Activated T-helper 1 cell treated with anti-CD3 and anti-CD28 coated beads, Interleukin-12 subunit alpha, Interleukin-12 subunit beta, Interleukin-2, Interleukin-4 antibody, amounts not matched to agents 30 ng/mL and 10 ng/mL and 1 ng/mL, durations not matched to agents 14 hours and 24 hours and 36 hours (primary cell): ENCODE results near the gene ATP5PD. TPM values are rescaled to one million over a fixed set of nuclear protein-coding genes. Genes with fewer than 3 reads are reported as not detected.
"Not testable (repeated sequence)": the region's sequence is repeated elsewhere in the genome, so short reads cannot be mapped to it uniquely, and the experiment has no call there.

ENCODE experiments used
- DNase-seq: peaks from one replicate; pipeline ENCODE4 v3.0.0; 2021; ENCODE audit warnings: low spot score
- H3K27ac Mint-ChIP-seq: one replicate; pipeline ENCODE4 v1.8.0; 2021; ENCODE audit warnings: mild to moderate bottlenecking, mixed read lengths
- H3K27me3 Mint-ChIP-seq: one replicate; pipeline ENCODE4 v1.8.0; 2022; ENCODE audit warnings: mild to moderate bottlenecking, moderate library complexity, mixed read lengths; ENCODE audit not compliant: insufficient read depth
- H3K36me3 Mint-ChIP-seq: one replicate; pipeline ENCODE4 v1.8.0; 2021; ENCODE audit warnings: low read depth, mixed read lengths
- H3K4me1 Mint-ChIP-seq: one replicate; pipeline ENCODE4 v1.8.0; 2021; ENCODE audit warnings: low read depth, mixed read lengths
- H3K4me3 Mint-ChIP-seq: one replicate; pipeline ENCODE4 v1.8.0; 2021; ENCODE audit warnings: mild to moderate bottlenecking, moderate library complexity, mixed read lengths
- H3K9me3 Mint-ChIP-seq: one replicate; pipeline ENCODE4 v1.8.0; 2021; ENCODE audit warnings: mixed read lengths
- intact Hi-C: fragments of 100-400 bp; cut with micrococcal nuclease; formaldehyde crosslinking; loops from one replicate; pipeline ENCODE4 v1.15.1; 2024
- total RNA-seq: library from RNA; stranded (reverse); gene quantifications from 2 replicates; pipeline ENCODE4 v1.2.3, GENCODE V29; 2022

ATP5PD gene
- total RNA-seq, 1 donor from 2014 or later, result 152 TPM

DNA sequence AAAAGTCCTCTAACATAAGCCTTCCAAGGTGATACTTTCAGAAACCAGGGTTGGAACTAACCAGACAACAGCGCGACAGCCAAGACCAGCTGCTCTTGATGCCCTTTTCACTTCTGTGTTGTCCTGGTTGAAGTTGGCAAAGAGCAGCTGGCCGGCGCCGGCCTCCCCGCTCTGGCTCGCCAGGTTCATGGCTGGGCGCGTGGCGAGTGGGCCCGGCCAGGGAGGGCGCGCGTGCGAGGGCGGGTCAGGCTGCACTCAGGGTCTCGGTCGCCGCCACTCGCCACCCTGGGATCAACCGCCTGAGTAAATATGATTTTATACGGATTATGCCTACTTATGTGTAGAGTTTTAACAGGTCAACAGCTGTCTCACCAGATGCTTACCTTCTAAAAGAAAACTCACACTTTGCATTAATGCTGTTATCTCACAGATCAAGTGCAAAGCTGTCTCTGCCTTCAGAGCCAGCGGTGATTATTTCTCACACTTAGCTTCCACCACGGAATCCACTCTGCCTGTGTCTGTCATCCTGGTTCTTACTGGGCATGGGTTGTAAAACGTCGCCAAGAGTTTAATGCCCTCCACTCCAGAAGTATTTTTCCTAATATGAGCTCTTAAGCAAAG is 13.8 kb upstream of the ATP5PD start:
- H3K36me3 Mint-ChIP-seq, result peaks cover 40% of the 10 kb centered on the region

DNA sequence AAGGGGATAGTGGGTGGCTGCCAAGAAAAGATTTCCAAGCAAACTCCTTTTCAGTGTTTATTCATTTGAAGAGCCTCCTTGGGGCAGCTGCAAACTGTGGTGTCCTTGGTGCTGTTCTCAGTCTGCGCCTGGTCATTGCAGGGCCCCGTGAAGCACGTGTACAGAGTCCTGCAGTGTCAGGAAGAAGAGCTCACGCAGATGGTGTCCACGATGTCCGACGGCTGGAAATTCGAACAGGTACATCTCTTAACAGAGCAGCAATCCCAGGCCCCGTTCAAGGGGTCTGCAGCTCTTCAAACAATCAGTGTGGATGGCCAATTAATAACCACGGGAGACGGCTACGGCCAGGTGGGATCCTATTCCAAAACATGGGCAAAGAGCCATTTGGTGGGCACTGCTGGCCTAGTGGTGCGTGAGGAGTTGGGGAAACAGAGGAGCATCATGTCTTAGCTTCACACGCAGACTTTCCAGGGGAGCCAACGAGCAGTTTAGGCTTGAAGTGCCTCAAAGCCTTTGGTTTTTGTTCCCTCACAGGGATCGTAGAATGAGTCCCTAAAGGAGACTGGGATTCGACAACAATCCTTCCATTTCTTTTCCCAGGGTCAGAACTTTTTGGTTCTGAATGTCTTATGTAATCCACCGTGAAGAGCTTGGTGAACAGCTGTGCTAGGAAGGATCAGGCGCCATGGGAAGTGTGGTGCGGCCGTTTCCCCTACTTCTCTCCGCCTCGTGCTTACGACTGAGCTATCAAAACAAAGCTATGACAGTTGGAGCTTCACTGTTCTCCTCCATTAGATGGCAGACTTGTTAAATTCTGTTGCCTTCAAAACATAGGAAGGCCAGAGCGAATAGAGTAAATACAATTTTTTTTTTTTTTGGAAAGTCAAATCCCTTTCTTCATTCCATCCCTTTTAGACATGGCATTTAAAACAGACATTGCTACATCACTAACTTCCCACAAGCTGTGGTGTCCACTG is 12.9 kb upstream of the ATP5PD start:
- Mint-ChIP-seq H3K36me3 (peaks cover 40% of the 10 kb centered on the region), H3K27ac (peak overlapping the region; percentile 52), H3K4me3 (no peak overlapping the region), H3K4me1 (peaks cover 18% of the 10 kb centered on the region), H3K9me3 (no peaks in the 10 kb centered on the region), H3K27me3 (no peaks in the 10 kb centered on the region)
- intact Hi-C loops, result no loop called here
- DNase-seq, result no peak

More for the DNA sequence above, 13.8 kb upstream of the ATP5PD start:
- intact Hi-C loops, result no loop called here
- no peak overlapping the region for H3K4me3 Mint-ChIP-seq
- peaks cover 23% of the 10 kb centered on the region for H3K4me1 Mint-ChIP-seq
- H3K27me3 Mint-ChIP-seq, result no peaks in the 10 kb centered on the region
- no peaks in the 10 kb centered on the region for H3K9me3 Mint-ChIP-seq
- DNase-seq, result no peak
- H3K27ac Mint-ChIP-seq, result no peak overlapping the region

DNA sequence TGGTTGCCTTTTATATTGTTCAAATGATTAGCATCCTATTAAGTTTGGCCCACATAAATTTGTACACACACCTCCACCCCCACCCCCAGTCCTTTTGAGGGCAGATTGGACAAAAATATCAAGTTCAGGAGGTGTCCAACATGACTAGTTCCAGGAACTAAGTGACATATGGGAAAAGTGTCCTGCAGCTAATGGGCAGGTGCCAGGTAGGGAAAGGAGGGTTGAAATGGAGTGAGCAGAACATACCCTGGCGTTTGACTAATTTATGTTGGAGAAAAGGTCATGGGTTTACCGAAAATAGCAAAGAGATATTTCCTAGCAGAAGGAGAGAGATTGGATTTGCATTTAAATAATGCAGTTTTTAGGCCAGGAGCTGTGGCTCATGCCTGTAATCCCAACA is 5.2 kb upstream of the ATP5PD start:
- Mint-ChIP-seq H3K27ac (no peak overlapping the region), H3K27me3 (no peaks in the 10 kb centered on the region), H3K36me3 (peaks cover 27% of the 10 kb centered on the region), H3K9me3 (no peaks in the 10 kb centered on the region), H3K4me1 (peaks cover 33% of the 10 kb centered on the region), H3K4me3 (no peak overlapping the region)
- intact Hi-C loops, result no loop called here
- no peak for DNase-seq

- Mint-ChIP-seq H3K27me3 (no peaks in the 10 kb centered on the region), H3K27ac (no peak overlapping the region), H3K4me3 (peak overlapping the region; percentile 5), H3K9me3 (no peaks in the 10 kb centered on the region), H3K4me1 (peaks cover 40% of the 10 kb centered on the region), H3K36me3 (peaks cover 19% of the 10 kb centered on the region)
- no peak for DNase-seq
- intact Hi-C loops, result loop anchor here (5.0 kb wide), 4 partner anchors 38 to 213 kb away; partner anchors contain the start of genes GGA3, JPT1, MRPS7 and NUP85
These were observed 2.9 kb upstream of the ATP5PD start for GRCh38 chr17:75049706-75050105.

- intact Hi-C loops, result loop anchor here (5.0 kb wide), 4 partner anchors 38 to 213 kb away; partner anchors contain the start of genes GGA3, JPT1, MRPS7 and NUP85
- Mint-ChIP-seq H3K4me3 (no peak overlapping the region), H3K9me3 (no peaks in the 10 kb centered on the region), H3K36me3 (peaks cover 19% of the 10 kb centered on the region), H3K27ac (no peak overlapping the region), H3K27me3 (no peaks in the 10 kb centered on the region), H3K4me1 (peaks cover 40% of the 10 kb centered on the region)
- no peak for DNase-seq
These were observed 2.3 kb upstream of the ATP5PD start for GRCh38 chr17:75049057-75049456.

- Mint-ChIP-seq H3K4me3 (peak overlapping the region; percentile 100), H3K4me1 (peaks cover 40% of the 10 kb centered on the region), H3K9me3 (no peaks in the 10 kb centered on the region), H3K27me3 (no peaks in the 10 kb centered on the region), H3K27ac (peak overlapping the region; percentile 98), H3K36me3 (peaks cover 19% of the 10 kb centered on the region)
- intact Hi-C loops, result loop anchor here (5.0 kb wide), 4 partner anchors 39 to 214 kb away; partner anchors contain the start of genes GGA3, JPT1, MRPS7 and NUP85
- no peak for DNase-seq
These were observed 1.6 kb upstream of the ATP5PD start for GRCh38 chr17:75048249-75048878.

DNA sequence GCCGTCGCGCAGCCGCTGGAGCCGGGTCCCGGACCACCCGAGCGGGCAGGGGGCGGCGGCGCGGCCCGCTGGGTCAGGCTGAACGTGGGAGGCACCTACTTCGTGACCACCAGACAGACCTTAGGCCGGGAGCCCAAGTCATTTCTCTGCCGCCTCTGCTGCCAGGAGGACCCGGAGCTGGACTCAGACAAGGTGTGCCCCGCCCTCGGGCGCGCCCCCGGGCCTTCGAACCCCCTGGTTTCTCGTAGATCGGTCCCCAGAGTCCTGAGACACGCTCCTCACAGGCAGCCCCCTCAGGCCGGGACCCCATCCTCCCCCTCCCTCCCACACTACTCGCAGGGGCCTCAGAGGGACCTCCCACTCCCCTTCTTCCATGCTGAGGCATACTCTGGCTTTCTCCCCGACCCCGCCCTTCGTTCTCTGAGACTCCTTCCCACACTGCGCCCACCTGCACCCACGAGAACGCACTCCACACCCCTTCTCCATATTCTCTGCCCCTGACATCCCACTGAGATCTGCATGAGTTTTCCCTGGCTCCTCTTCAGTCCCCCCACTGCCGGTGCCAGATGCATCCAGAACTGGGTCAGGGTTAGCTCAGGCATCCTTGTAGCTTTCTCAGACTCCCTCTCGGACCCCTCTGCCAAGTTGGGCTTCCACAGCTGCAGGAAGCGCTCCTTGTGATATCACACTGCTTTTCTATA is 779 bp upstream of the ATP5PD start:
- intact Hi-C loops, result loop anchor here (1.0 to 5.0 kb wide), 9 partner anchors 17 to 357 kb away; partner anchors contain the start of genes FDXR, GGA3, GRB2 and JPT1
- no peaks in the 10 kb centered on the region for H3K9me3 Mint-ChIP-seq
- peaks cover 40% of the 10 kb centered on the region for H3K4me1 Mint-ChIP-seq
- peak overlapping the region; percentile 98 for H3K27ac Mint-ChIP-seq
- H3K27me3 Mint-ChIP-seq, result no peaks in the 10 kb centered on the region
- H3K4me3 Mint-ChIP-seq, result peak overlapping the region; percentile 100
- peaks cover 13% of the 10 kb centered on the region for H3K36me3 Mint-ChIP-seq
- DNase-seq, result no peak

DNA sequence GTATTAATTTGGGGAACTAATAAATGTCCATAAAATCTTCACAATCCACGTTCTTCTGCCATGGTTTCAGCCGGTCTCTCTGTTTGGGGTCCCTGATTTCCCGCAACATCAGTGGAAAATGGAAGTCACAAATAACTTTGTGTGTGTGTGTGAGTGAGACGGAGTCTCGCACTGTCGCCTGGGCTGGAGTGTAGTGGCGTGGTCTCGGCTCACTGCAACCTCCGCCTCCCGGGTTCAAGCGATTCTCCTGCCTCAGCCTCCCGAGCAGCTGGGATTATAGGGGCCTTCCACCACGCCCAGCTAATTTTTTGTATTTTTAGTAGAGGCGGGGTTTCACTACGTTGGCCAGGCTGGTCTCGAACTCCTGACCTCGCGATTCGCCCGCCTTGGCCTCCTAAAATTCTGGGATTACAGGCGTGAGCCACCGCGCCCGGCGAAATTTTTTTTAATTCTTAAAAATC is 793 bp downstream of the ATP5PD start:
- H3K4me1 Mint-ChIP-seq, result peaks cover 32% of the 10 kb centered on the region
- not testable (repeated sequence) for H3K36me3 Mint-ChIP-seq, H3K9me3 Mint-ChIP-seq, DNase-seq, H3K27me3 Mint-ChIP-seq
- H3K4me3 Mint-ChIP-seq, result peak overlapping the region; percentile 99
- intact Hi-C loops, result loop anchor here (1.0 to 5.0 kb wide), 10 partner anchors 11 to 359 kb away; partner anchors contain the start of genes ARMC7, FDXR, GGA3 and GRB2
- peak overlapping the region; percentile 94 for H3K27ac Mint-ChIP-seq

GRCh38 chr17:75044716-75045115 is 2.1 kb downstream of the ATP5PD start:
- intact Hi-C loops, result loop anchor here (5.0 kb wide), 4 partner anchors 43 to 218 kb away; partner anchors contain the start of genes GGA3, JPT1, MRPS7 and NUP85
- H3K4me3 Mint-ChIP-seq, result peak overlapping the region; percentile 74
- peaks cover 13% of the 10 kb centered on the region for H3K36me3 Mint-ChIP-seq
- peaks cover 30% of the 10 kb centered on the region for H3K4me1 Mint-ChIP-seq
- no peak for DNase-seq
- no peaks in the 10 kb centered on the region for H3K27me3 Mint-ChIP-seq
- H3K27ac Mint-ChIP-seq, result peak overlapping the region; percentile 40
- no peaks in the 10 kb centered on the region for H3K9me3 Mint-ChIP-seq

DNA sequence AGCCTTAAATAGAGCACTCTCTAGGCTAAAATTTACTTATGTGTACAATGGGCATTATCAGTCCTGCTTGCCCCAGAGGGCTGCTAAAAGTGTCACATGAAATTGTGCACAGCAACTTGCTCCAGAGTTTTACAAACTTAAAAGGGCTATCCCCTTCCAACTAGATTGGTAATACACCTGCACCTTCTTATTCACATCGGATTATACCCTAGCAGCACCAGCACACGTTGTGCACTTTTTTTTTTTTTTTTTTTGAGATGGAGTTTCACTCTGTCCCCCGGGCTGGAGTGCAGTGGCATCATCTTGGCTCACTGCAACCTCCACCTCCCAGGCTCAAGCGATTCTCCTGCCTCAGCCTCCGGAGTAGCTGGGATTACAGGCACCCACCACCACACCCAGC is 3.0 kb downstream of the ATP5PD start:
- peaks cover 17% of the 10 kb centered on the region for H3K36me3 Mint-ChIP-seq
- H3K27ac Mint-ChIP-seq, H3K9me3 Mint-ChIP-seq, DNase-seq, H3K27me3 Mint-ChIP-seq, intact Hi-C loops: not testable (repeated sequence)
- peak overlapping the region; percentile 30 for H3K4me3 Mint-ChIP-seq
- H3K4me1 Mint-ChIP-seq, result peaks cover 24% of the 10 kb centered on the region

DNA sequence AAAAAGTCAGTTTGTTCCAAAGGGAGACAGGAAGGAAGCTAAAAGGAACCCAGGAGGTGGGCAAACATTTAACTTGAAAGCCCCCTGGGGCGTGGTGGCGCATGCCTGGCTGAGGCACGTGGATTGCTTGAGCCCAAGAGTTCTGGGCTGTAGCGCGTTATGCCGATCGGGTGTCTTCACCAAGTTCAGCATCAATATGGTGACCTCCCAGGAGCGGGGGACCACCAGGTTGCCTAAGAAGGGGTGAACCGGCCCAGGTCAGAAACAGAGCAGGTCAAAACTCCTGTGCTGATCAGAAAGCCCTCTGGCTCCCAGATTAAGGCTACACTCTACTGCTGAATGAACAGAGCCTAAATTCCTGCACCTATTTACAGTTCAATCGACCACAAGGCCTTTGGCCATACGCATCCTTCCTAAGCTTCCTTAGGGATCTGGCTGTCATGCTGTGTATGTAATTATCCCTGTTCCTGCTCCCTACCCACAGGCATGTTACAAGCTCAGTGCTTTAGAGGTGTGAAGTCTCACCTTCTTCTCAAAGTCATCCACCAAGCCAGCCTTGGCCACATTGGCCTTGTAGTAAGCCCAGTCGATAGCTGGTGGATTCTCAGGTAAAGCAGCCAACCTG is 5.0 kb downstream of the ATP5PD start:
- peaks cover 16% of the 10 kb centered on the region for H3K4me1 Mint-ChIP-seq
- H3K27me3 Mint-ChIP-seq, result no peaks in the 10 kb centered on the region
- H3K9me3 Mint-ChIP-seq, result no peaks in the 10 kb centered on the region
- peaks cover 18% of the 10 kb centered on the region for H3K36me3 Mint-ChIP-seq
- H3K27ac Mint-ChIP-seq, result no peak overlapping the region
- no peak overlapping the region for H3K4me3 Mint-ChIP-seq
- intact Hi-C loops, result no loop called here
- no peak for DNase-seq
